ENCODE results near the gene NDUFV2. TPM values are rescaled to one million over a fixed set of nuclear protein-coding genes. Genes with fewer than 3 reads are reported as not detected.

NDUFV2 gene
- total and polyA plus RNA-seq, 2 of the 13 experiments (the other 11 are each of a cell fraction or from before 2014, with no cell fraction given) = 216 to 299 TPM

- TF ChIP-seq ZHX2 (IDR thresholded peaks at IDR 0.05; ENCODE audit: low read depth) (peak; percentile 21; the same call in 1 of the 2 replicates), ZHX2 (CRISPR knock-in tag; IDR thresholded peaks at IDR 0.05; ENCODE audit: borderline replicate concordance) (no peak), IKZF5 (CRISPR knock-in tag; IDR thresholded peaks at IDR 0.05) (peak; percentile 18; the same call in 1 of the 2 replicates), GPBP1L1 (CRISPR knock-in tag; IDR thresholded peaks at IDR 0.05) (no peak), E2F1 (CRISPR knock-in tag; IDR thresholded peaks at IDR 0.05) (0 out of 2 replicates have a peak, but pooled peaks have one; percentile 9), ZNF331 (CRISPR knock-in tag; IDR thresholded peaks at IDR 0.05) (no peak), IRF2 (CRISPR knock-in tag; IDR thresholded peaks at IDR 0.05) (0 out of 2 replicates have a peak, but pooled peaks have one; percentile 12), ZNF607 (CRISPR knock-in tag; IDR thresholded peaks at IDR 0.05; ENCODE audit: borderline replicate concordance) (0 out of 2 replicates have a peak, but pooled peaks have one; percentile 17), HNRNPLL (IDR thresholded peaks at IDR 0.05; ENCODE audit: low read depth, low read length, poor library complexity, severe bottlenecking) (peak; percentile 94), AKAP8 (CRISPR knock-in tag; IDR thresholded peaks at IDR 0.05) (peak; percentile 22; the same call in 1 of the 2 replicates)
- TF ChIP-seq, protein P1, sequence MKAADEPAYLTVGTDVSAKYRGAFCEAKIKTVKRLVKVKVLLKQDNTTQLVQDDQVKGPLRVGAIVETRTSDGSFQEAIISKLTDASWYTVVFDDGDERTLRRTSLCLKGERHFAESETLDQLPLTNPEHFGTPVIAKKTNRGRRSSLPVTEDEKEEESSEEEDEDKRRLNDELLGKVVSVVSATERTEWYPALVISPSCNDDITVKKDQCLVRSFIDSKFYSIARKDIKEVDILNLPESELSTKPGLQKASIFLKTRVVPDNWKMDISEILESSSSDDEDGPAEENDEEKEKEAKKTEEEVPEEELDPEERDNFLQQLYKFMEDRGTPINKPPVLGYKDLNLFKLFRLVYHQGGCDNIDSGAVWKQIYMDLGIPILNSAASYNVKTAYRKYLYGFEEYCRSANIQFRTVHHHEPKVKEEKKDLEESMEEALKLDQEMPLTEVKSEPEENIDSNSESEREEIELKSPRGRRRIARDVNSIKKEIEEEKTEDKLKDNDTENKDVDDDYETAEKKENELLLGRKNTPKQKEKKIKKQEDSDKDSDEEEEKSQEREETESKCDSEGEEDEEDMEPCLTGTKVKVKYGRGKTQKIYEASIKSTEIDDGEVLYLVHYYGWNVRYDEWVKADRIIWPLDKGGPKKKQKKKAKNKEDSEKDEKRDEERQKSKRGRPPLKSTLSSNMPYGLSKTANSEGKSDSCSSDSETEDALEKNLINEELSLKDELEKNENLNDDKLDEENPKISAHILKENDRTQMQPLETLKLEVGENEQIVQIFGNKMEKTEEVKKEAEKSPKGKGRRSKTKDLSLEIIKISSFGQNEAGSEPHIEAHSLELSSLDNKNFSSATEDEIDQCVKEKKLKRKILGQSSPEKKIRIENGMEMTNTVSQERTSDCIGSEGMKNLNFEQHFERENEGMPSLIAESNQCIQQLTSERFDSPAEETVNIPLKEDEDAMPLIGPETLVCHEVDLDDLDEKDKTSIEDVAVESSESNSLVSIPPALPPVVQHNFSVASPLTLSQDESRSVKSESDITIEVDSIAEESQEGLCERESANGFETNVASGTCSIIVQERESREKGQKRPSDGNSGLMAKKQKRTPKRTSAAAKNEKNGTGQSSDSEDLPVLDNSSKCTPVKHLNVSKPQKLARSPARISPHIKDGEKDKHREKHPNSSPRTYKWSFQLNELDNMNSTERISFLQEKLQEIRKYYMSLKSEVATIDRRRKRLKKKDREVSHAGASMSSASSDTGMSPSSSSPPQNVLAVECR (CRISPR knock-in tag; IDR thresholded peaks at IDR 0.05; ENCODE audit: borderline replicate concordance) = no peak
Observed at GRCh38 chr18:9135912-9136314, 33.4 kb downstream of the NDUFV2 start (continued).
